HepG2 (cell line): ENCODE results near the gene TANGO2. TPM values are rescaled to one million over a fixed set of nuclear protein-coding genes. Genes with fewer than 3 reads are reported as not detected.
A peak's percentile ranks its signal among the peaks of the same experiment; 100 is the strongest.

Experiments used
- ATAC-seq: fragments of 200-7000 bp; cut with Tn5 transposase; 3 replicates; pipeline ENCODE4 v1.9.1; 2020; ENCODE audit warnings: mild to moderate bottlenecking, moderate library complexity
- BruUV-seq: library from RNA; stranded (reverse); fragments of 400-500 nt; replicated peaks from 2 replicates; lab custom pipeline; 2021; lab: Mats Ljungman, UMichigan
- CTCF ChIA-PET: fragments of 300-600 bp; formaldehyde crosslinking; extraction: SDS; loops from one replicate; lab custom pipeline; 2021; ENCODE audit warnings: low total read pairs, inconsistent platforms, low intra/inter-chr PET ratio; lab: Yijun Ruan, JAX
- POLR2A ChIA-PET: fragments of 350-600 bp; sonication (Branson Sonifier 250); formaldehyde crosslinking; loops from one replicate; lab custom pipeline; 2020; ENCODE audit warnings: antibody characterized with exemption, inconsistent platforms; lab: Yijun Ruan, JAX
- DNase-seq: peaks from one replicate; pipeline ENCODE4 v3.0.0-alpha.2; 2015; ENCODE audit warnings: low spot score
- FAIRE-seq: peaks from 3 replicates; lab custom pipeline; 2011; peaks lifted over from hg19 to GRCh38; lab: Jason Lieb, UNC
- H2AFZ ChIP-seq: one replicate; pipeline ENCODE4 v1.6.1; 2011; ENCODE audit warnings: low read length, inconsistent platforms
- H3K27ac ChIP-seq: fragments of 300-600 bp; 3 replicates; pipeline ENCODE4 v1.8.0; 2011; ENCODE audit warnings: mixed run types, mild to moderate bottlenecking, mixed read lengths, low read length, inconsistent platforms; ENCODE audit not compliant: insufficient read depth; ENCODE audit errors: extremely low read length
- H3K27me3 ChIP-seq, 2 experiments: fragments of 200-600 bp in 1 of 2; 2 replicates in 1 of 2; 3 replicates in 1 of 2; pipeline versions ENCODE4 v1.6.0 to v1.8.0; 2011; ENCODE audit warnings: low read length in 2 of 2, mild to moderate bottlenecking in 2 of 2, moderate library complexity in 2 of 2, inconsistent platforms in 1 of 2; ENCODE audit not compliant: insufficient read depth in 2 of 2, control insufficient read depth in 1 of 2
- H3K36me3 ChIP-seq, 2 experiments: fragments of 200-600 bp in 1 of 2; replicated peaks in 1 of 2; 2 replicates in 1 of 2; 3 replicates in 1 of 2; pipeline versions ENCODE4 v1.5.1 to v1.8.0; 2011; ENCODE audit warnings: low read length in 2 of 2, inconsistent platforms in 1 of 2; ENCODE audit not compliant: insufficient read depth in 2 of 2, control insufficient read depth in 1 of 2
- H3K4me1 ChIP-seq: 2 replicates; pipeline ENCODE4 v1.5.1; 2012; ENCODE audit warnings: low read length, inconsistent platforms; ENCODE audit not compliant: insufficient read depth
- H3K4me2 ChIP-seq: 2 replicates; pipeline ENCODE4 v1.6.0; 2011; ENCODE audit warnings: low read depth, low read length, inconsistent platforms
- H3K4me3 ChIP-seq, 3 experiments: fragments of 200-600 bp in 1 of 3; sonication (generic), shearing (Covaris generic) in 1 of 3; replicated peaks in 1 of 3; 2 replicates each; pipeline ENCODE4 v1.5.1; 2011 to 2016; ENCODE audit warnings: low read length in 3 of 3, inconsistent platforms in 2 of 3, low read depth in 2 of 3, mild to moderate bottlenecking in 2 of 3, control low read depth in 1 of 3, mixed read lengths in 1 of 3; ENCODE audit not compliant: insufficient read depth in 1 of 3
- H3K79me2 ChIP-seq: one replicate; pipeline ENCODE4 v1.6.1; 2011; ENCODE audit warnings: low read length, inconsistent platforms; ENCODE audit not compliant: insufficient read depth
- H3K9ac ChIP-seq: 2 replicates; pipeline ENCODE4 v1.6.0; 2011; ENCODE audit warnings: mild to moderate bottlenecking, low read depth, low read length, inconsistent platforms; ENCODE audit not compliant: insufficient read depth
- H3K9me3 ChIP-seq: 2 replicates; pipeline ENCODE4 v1.5.1; 2012; ENCODE audit warnings: mild to moderate bottlenecking, low read length
- H4K20me1 ChIP-seq: 2 replicates; pipeline ENCODE4 v1.6.0; 2011; ENCODE audit warnings: inconsistent platforms, mild to moderate bottlenecking, low read length, moderate library complexity; ENCODE audit not compliant: insufficient read depth
- AGO2 ChIP-seq: fragments of 200-400 bp; formaldehyde crosslinking; optimal IDR thresholded peaks from 2 replicates; pipeline ENCODE3; 2017; ENCODE audit warnings: mild to moderate bottlenecking, low read depth, low read length, moderate library complexity
- AKAP8 ChIP-seq: sonication (generic); formaldehyde crosslinking; IDR thresholded peaks from 2 replicates; pipeline ENCODE4 v1.5.1; 2020; ENCODE audit warnings: mild to moderate bottlenecking, missing genetic modification reagents
- JDP2 ChIP-seq: sonication (generic); formaldehyde crosslinking; IDR thresholded peaks from 2 replicates; pipeline ENCODE4 v1.8.1; 2022; ENCODE audit warnings: missing genetic modification reagents, borderline replicate concordance
- RXRA ChIP-seq: sonication (generic); formaldehyde crosslinking; IDR thresholded peaks from 2 replicates; pipeline ENCODE4 v1.5.1; 2020; ENCODE audit warnings: missing genetic modification reagents
- ZNF646 ChIP-seq: sonication (generic); formaldehyde crosslinking; IDR thresholded peaks from 2 replicates; pipeline ENCODE4 v1.9.0; 2021; ENCODE audit warnings: mild to moderate bottlenecking, missing genetic modification reagents
- WGBS: methylation state at CpG from one replicate; pipeline ENCODE4 v1.1.6; 2017; ENCODE audit warnings: low lambda C conversion rate; 5-methylcytosine and 5-hydroxymethylcytosine counted together
- in situ Hi-C: cut with HindIII; loops from 2 replicates; pipeline ENCODE4 v1.10.0; 2017; ENCODE audit warnings: low pct_unique_long_range_greater_than_20kb; ENCODE audit not compliant: extremely low pct_ligation_motif_present
- intact Hi-C: fragments of 100-400 bp; cut with micrococcal nuclease; formaldehyde crosslinking; loops from one replicate; pipeline ENCODE4 v1.10.0; 2022; ENCODE audit not compliant: unreplicated experiment
- polyA plus RNA-seq, 8 experiments: library from polyadenylated mRNA; depleted of rRNA in 3 of 8; stranded (reverse) in 7 of 8; unstranded in 1 of 8; fragments of >200 nt; fragmentation: Illumina TruSeq in 4 of 8; extraction: Trizol in 4 of 8; gene quantifications; 2 replicates each; pipeline versions ENCODE4 v1.2.1 to v1.2.3, GENCODE V29; 2011 to 2016; ENCODE audit warnings: low read depth in 4 of 8, missing spikeins in 1 of 8, mixed read lengths in 1 of 8; ENCODE audit not compliant: insufficient read depth in 1 of 8
- total RNA-seq, 5 experiments: library from RNA; depleted of rRNA; stranded (reverse); fragments of >200 nt; fragmentation: Illumina TruSeq; extraction: Trizol; gene quantifications; 2 replicates each; pipeline ENCODE4 v1.2.3, GENCODE V29; 2016; ENCODE audit warnings: low read depth in 1 of 5

TANGO2 gene
- total and polyA plus RNA-seq, 2 of the 13 experiments (the other 11 are each of a cell fraction or from before 2014, with no cell fraction given) = 12.9 to 14.8 TPM

GRCh38 chr22:20012741-20013331 is 8.1 kb upstream of the TANGO2 start:
- FAIRE-seq (no peak), DNase-seq (no peak), ATAC-seq (no peak)
- no peaks in the 10 kb centered on the region for H3K9me3 ChIP-seq
- in situ Hi-C loops = loop anchor here (5.0 kb wide), 1 partner anchor 41 kb away; no protein-coding TSS in a partner anchor
- H3K27ac ChIP-seq = no peak overlapping the region
- no peak overlapping the region for H3K9ac ChIP-seq
- no peak overlapping the region for H3K4me3 ChIP-seq
- peaks cover 0 to under 1% of the 10 kb centered on the region in 2 experiments; a peak in 2 of 5 replicates for H3K27me3 ChIP-seq
- intact Hi-C loops = loop anchor here (1.0 to 10.0 kb wide), 2 partner anchors 43 to 62 kb away; no protein-coding TSS in a partner anchor
- TF ChIP-seq RXRA (CRISPR knock-in tag) = 0 out of 2 replicates have a peak, but pooled peaks have one; percentile 18
- TF ChIP-seq JDP2 = no peak
- peak; percentile 21 for TF ChIP-seq AGO2
- BruUV-seq = no TSS peak
- peaks cover 64% of the 10 kb centered on the region for H3K4me1 ChIP-seq
- peak overlapping the region; percentile 14; the same call in 1 of the 2 replicates for H3K4me2 ChIP-seq
- ChIA-PET POLR2A (interaction anchor here (0.6 to 1.3 kb wide), 6 partner anchors 9 to 67 kb away, joined by 3 to 7 read pairs (median 3); partner anchors contain the start of genes DGCR8 and TANGO2), CTCF (interaction anchor here (0.6 to 3.3 kb wide), 3 partner anchors 42 to 60 kb away, joined by 3 to 35 read pairs (median 5); no protein-coding TSS in a partner anchor)
- H3K36me3 ChIP-seq = no peaks in the 10 kb centered on the region; a peak in 1 of 5 replicates
- H4K20me1 ChIP-seq = no peaks in the 10 kb centered on the region
- WGBS = no CpG with 5 or more reads among the region's 10 CpGs
- no peak overlapping the region for H2AFZ ChIP-seq
- peaks cover 11% of the 10 kb centered on the region for H3K79me2 ChIP-seq

- in situ Hi-C loops = loop anchor here (5.0 kb wide), 1 partner anchor 41 kb away; no protein-coding TSS in a partner anchor
- H3K4me1 ChIP-seq = peaks cover 70% of the 10 kb centered on the region
- H3K9ac ChIP-seq = no peak overlapping the region
- H4K20me1 ChIP-seq = no peaks in the 10 kb centered on the region
- no peaks in the 10 kb centered on the region; a peak in 1 of 5 replicates for H3K36me3 ChIP-seq
- BruUV-seq = no TSS peak
- peak overlapping the region; percentile 14; the same call in 1 of the 2 replicates for H3K4me2 ChIP-seq
- no peak overlapping the region for H3K27ac ChIP-seq
- ATAC-seq (peak; percentile 38), FAIRE-seq (no peak), DNase-seq (peak; percentile 45)
- 51% methylated on average over 7 of the region's 11 CpGs for WGBS
- no peak overlapping the region for H2AFZ ChIP-seq
- peaks cover 11% of the 10 kb centered on the region for H3K79me2 ChIP-seq
- intact Hi-C loops = loop anchor here (1.0 to 10.0 kb wide), 2 partner anchors 43 to 61 kb away; no protein-coding TSS in a partner anchor
- H3K27me3 ChIP-seq = peaks cover 0 to 5% of the 10 kb centered on the region in 2 experiments; a peak in 2 of 5 replicates
- no peak overlapping the region for H3K4me3 ChIP-seq
- ChIA-PET CTCF (interaction anchor here (0.6 to 3.3 kb wide), 3 partner anchors 43 to 60 kb away, joined by 3 to 35 read pairs (median 5); no protein-coding TSS in a partner anchor), POLR2A (interaction anchor here (0.6 to 2.2 kb wide), 7 partner anchors 8 to 66 kb away, joined by 3 to 7 read pairs (median 3); partner anchors contain the start of genes DGCR8 and TANGO2)
- no peaks in the 10 kb centered on the region for H3K9me3 ChIP-seq
- no peak for TF ChIP-seq ZNF646 (CRISPR knock-in tag)
- TF ChIP-seq AKAP8 (CRISPR knock-in tag) = no peak; the same call in 1 of the 2 replicates
Measured at GRCh38 chr22:20013382-20013871, 7.5 kb upstream of the TANGO2 start.
